Central memory CD8-positive, alpha-beta T cell (primary cell): ENCODE data around the gene HOXA9.

Experiments used
- ATAC-seq: fragments of 150-1000 bp; cut with Tn5 transposase; replicated peaks from 2 replicates; pipeline ENCODE4 v1.10.0; 2022; ENCODE audit warnings: mild to moderate bottlenecking, moderate FRiP score, moderate number of reproducible peaks; ENCODE audit not compliant: poor library complexity, severe bottlenecking; ENCODE audit errors: extremely low read depth
- DNase-seq, 2 donors: peaks; one replicate each; pipeline ENCODE4 v3.0.0; 2021; ENCODE audit warnings: low spot score in 2 of 2
- H3K27ac Mint-ChIP-seq: one replicate; pipeline ENCODE4 v1.8.0; 2022; ENCODE audit warnings: low read depth, mild to moderate bottlenecking, moderate library complexity, mixed read lengths
- H3K27me3 Mint-ChIP-seq: one replicate; pipeline ENCODE4 v1.8.0; 2022; ENCODE audit warnings: mixed read lengths
- H3K36me3 Mint-ChIP-seq: one replicate; pipeline ENCODE4 v1.8.0; 2022; ENCODE audit warnings: mild to moderate bottlenecking, moderate library complexity, mixed read lengths; ENCODE audit not compliant: insufficient read depth
- H3K4me1 Mint-ChIP-seq: one replicate; pipeline ENCODE4 v1.8.0; 2022; ENCODE audit warnings: mixed read lengths
- H3K4me3 Mint-ChIP-seq: one replicate; pipeline ENCODE4 v1.8.0; 2022; ENCODE audit warnings: mild to moderate bottlenecking, moderate library complexity, mixed read lengths
- H3K9me3 Mint-ChIP-seq: one replicate; pipeline ENCODE4 v1.8.0; 2022; ENCODE audit warnings: mixed read lengths

Gene HOXA9

GRCh38 chr7:27165089-27165995 lies at the start of gene HOXA9:
TSS of gene HOXA9 (minus strand) at chr7:27165537. CDS start at chr7:27165457, 80 bp downstream.
- no peak for ATAC-seq
- Mint-ChIP-seq H3K27ac (peak within 1 kb of the TSS; percentile 88), H3K27me3 (peaks cover 80% of the 10 kb centered on the region), H3K4me3 (peak within 1 kb of the TSS; percentile 67), H3K4me1 (peaks cover 26% of the 10 kb centered on the region), H3K9me3 (no peaks in the 10 kb centered on the region), H3K36me3 (peaks cover 33% of the 10 kb centered on the region)
- no peak for DNase-seq

- no peak overlapping the region for H3K27ac Mint-ChIP-seq
- H3K9me3 Mint-ChIP-seq: no peaks in the 10 kb centered on the region
- H3K4me1 Mint-ChIP-seq: peaks cover 10% of the 10 kb centered on the region
- ATAC-seq: no peak
- no peaks in the 10 kb centered on the region for H3K36me3 Mint-ChIP-seq
- peaks cover 97% of the 10 kb centered on the region for H3K27me3 Mint-ChIP-seq
- no peak for DNase-seq
- no peak overlapping the region for H3K4me3 Mint-ChIP-seq
Measured at GRCh38 chr7:27214239-27214950, 49.1 kb upstream of the HOXA9 start.

- H3K27ac Mint-ChIP-seq: no peak overlapping the region
Measured at GRCh38 chr7:27213433-27214238, 48.3 kb upstream of the HOXA9 start.

GRCh38 chr7:27212497-27213432 lies 47.4 kb upstream of the HOXA9 start:
- H3K36me3 Mint-ChIP-seq: no peaks in the 10 kb centered on the region
- no peak overlapping the region for H3K27ac Mint-ChIP-seq
- DNase-seq (no peak), ATAC-seq (no peak)
- peaks cover 10% of the 10 kb centered on the region for H3K4me1 Mint-ChIP-seq
- no peaks in the 10 kb centered on the region for H3K9me3 Mint-ChIP-seq
- H3K4me3 Mint-ChIP-seq: no peak overlapping the region
- peaks cover 98% of the 10 kb centered on the region for H3K27me3 Mint-ChIP-seq

More at GRCh38 chr7:27213433-27214238, 48.3 kb upstream of the HOXA9 start:
- no peak overlapping the region for H3K4me3 Mint-ChIP-seq
- no peak for DNase-seq
- H3K36me3 Mint-ChIP-seq: no peaks in the 10 kb centered on the region
- peaks cover 97% of the 10 kb centered on the region for H3K27me3 Mint-ChIP-seq
- peaks cover 10% of the 10 kb centered on the region for H3K4me1 Mint-ChIP-seq
- H3K9me3 Mint-ChIP-seq: no peaks in the 10 kb centered on the region
- ATAC-seq: no peak

- H3K27me3 Mint-ChIP-seq: peaks cover 98% of the 10 kb centered on the region
- no peaks in the 10 kb centered on the region for H3K9me3 Mint-ChIP-seq
- no peaks in the 10 kb centered on the region for H3K36me3 Mint-ChIP-seq
- H3K27ac Mint-ChIP-seq: no peak overlapping the region
- H3K4me3 Mint-ChIP-seq: no peak overlapping the region
- H3K4me1 Mint-ChIP-seq: peaks cover 10% of the 10 kb centered on the region
- ATAC-seq (no peak), DNase-seq (no peak)
Measured at GRCh38 chr7:27211764-27212204, 46.4 kb upstream of the HOXA9 start.

- H3K36me3 Mint-ChIP-seq: peaks cover under 1% of the 10 kb centered on the region
- no peak overlapping the region for H3K4me3 Mint-ChIP-seq
Measured at GRCh38 chr7:27211084-27211446, 45.7 kb upstream of the HOXA9 start.

GRCh38 chr7:27210441-27211083 lies 45.2 kb upstream of the HOXA9 start:
- Mint-ChIP-seq H3K36me3 (peaks cover 4% of the 10 kb centered on the region), H3K27me3 (peaks cover 98% of the 10 kb centered on the region), H3K4me3 (peak overlapping the region; percentile 43), H3K27ac (no peak overlapping the region), H3K4me1 (peaks cover 15% of the 10 kb centered on the region), H3K9me3 (no peaks in the 10 kb centered on the region)
- DNase-seq (no peak), ATAC-seq (no peak)

More at GRCh38 chr7:27211084-27211446, 45.7 kb upstream of the HOXA9 start:
- DNase-seq (no peak), ATAC-seq (no peak)
- peaks cover 98% of the 10 kb centered on the region for H3K27me3 Mint-ChIP-seq
- H3K9me3 Mint-ChIP-seq: no peaks in the 10 kb centered on the region
- H3K4me1 Mint-ChIP-seq: peaks cover 10% of the 10 kb centered on the region
- no peak overlapping the region for H3K27ac Mint-ChIP-seq

GRCh38 chr7:27209933-27210440 lies 44.6 kb upstream of the HOXA9 start:
- Mint-ChIP-seq H3K27ac (no peak overlapping the region), H3K27me3 (peaks cover 98% of the 10 kb centered on the region), H3K4me1 (peaks cover 21% of the 10 kb centered on the region), H3K9me3 (no peaks in the 10 kb centered on the region), H3K4me3 (peak overlapping the region; percentile 43), H3K36me3 (peaks cover 4% of the 10 kb centered on the region)
- no peak for DNase-seq
- ATAC-seq: no peak

- ATAC-seq (no peak), DNase-seq (no peak)
- Mint-ChIP-seq H3K27ac (no peak overlapping the region), H3K27me3 (peaks cover 98% of the 10 kb centered on the region), H3K36me3 (peaks cover 4% of the 10 kb centered on the region), H3K4me3 (no peak overlapping the region), H3K4me1 (peaks cover 31% of the 10 kb centered on the region), H3K9me3 (no peaks in the 10 kb centered on the region)
Measured at GRCh38 chr7:27208998-27209397, 43.7 kb upstream of the HOXA9 start.

- H3K9me3 Mint-ChIP-seq: no peaks in the 10 kb centered on the region
- H3K27me3 Mint-ChIP-seq: peaks cover 100% of the 10 kb centered on the region
- no peak overlapping the region for H3K27ac Mint-ChIP-seq
- H3K4me3 Mint-ChIP-seq: no peak overlapping the region
- peaks cover 4% of the 10 kb centered on the region for H3K36me3 Mint-ChIP-seq
- peaks cover 33% of the 10 kb centered on the region for H3K4me1 Mint-ChIP-seq
- DNase-seq (no peak), ATAC-seq (no peak)
Measured at GRCh38 chr7:27207348-27207985, 42.1 kb upstream of the HOXA9 start.
